Measurements from ENCODE around the gene TDRD5. TPM values are rescaled to one million over a fixed set of nuclear protein-coding genes. Genes with fewer than 3 reads are reported as not detected.

Gene TDRD5
- total and polyA plus RNA-seq, 9 donors = under 0.01 to 0.24 (median 0.16) TPM; not detected in 6

Other genes starting within 250 kb of the TDRD5 start
- 0.13 TPM for gene AXDND1, start 225.9 kb upstream of the TDRD5 start, total RNA-seq
- under 1 TPM in 5 of 8 donors, not detected in 3; 0.13 to 0.28 (median 0.25) TPM for gene AXDND1, start 225.9 kb upstream of the TDRD5 start, polyA plus RNA-seq (ENCODE audit: insufficient read depth in 1 of 8, insufficient read length in 8 of 8, low replicate concordance in 1 of 8)
- gene NPHS2, start 15.9 kb upstream of the TDRD5 start, total RNA-seq = not detected
- not detected for gene NPHS2, start 15.9 kb upstream of the TDRD5 start, polyA plus RNA-seq (ENCODE audit: insufficient read depth in 1 of 8, insufficient read length in 8 of 8, low replicate concordance in 1 of 8)
- gene FAM163A, start 151.5 kb downstream of the TDRD5 start, total RNA-seq = 0.31 TPM
- gene FAM163A, start 151.5 kb downstream of the TDRD5 start, polyA plus RNA-seq (ENCODE audit: insufficient read depth in 1 of 8, insufficient read length in 8 of 8, low replicate concordance in 1 of 8) = under 1 TPM; 0.27 to 1.00 (median 0.75) TPM

Data from muscle of leg (tissue), 9 donors.